Measurements from ENCODE around the gene ABCC6.
"Not testable (repeated sequence)": the region's sequence is repeated elsewhere in the genome, so short reads cannot be mapped to it uniquely, and the experiment has no call there.

Gene ABCC6

GRCh38 chr16:16107839-16108238 is 115.5 kb downstream of the ABCC6 start:
- no peak for DNase-seq

- no peak for DNase-seq
Measured at GRCh38 chr16:16106466-16106865, 116.8 kb downstream of the ABCC6 start.

GRCh38 chr16:16105646-16106045 is 117.6 kb downstream of the ABCC6 start:
- DNase-seq = no peak

GRCh38 chr16:16104804-16105141 is 118.5 kb downstream of the ABCC6 start:
- DNase-seq = not testable (repeated sequence)

GRCh38 chr16:16104132-16104803 is 119.0 kb downstream of the ABCC6 start:
- not testable (repeated sequence) for DNase-seq

GRCh38 chr16:16102738-16103137 is 120.6 kb downstream of the ABCC6 start:
- no peak for DNase-seq

- no peak for DNase-seq
Measured at GRCh38 chr16:16101585-16101984, 121.7 kb downstream of the ABCC6 start.

- DNase-seq = no peak
Measured at GRCh38 chr16:16100631-16101030, 122.7 kb downstream of the ABCC6 start.

GRCh38 chr16:16099320-16099719 is 124.0 kb downstream of the ABCC6 start:
- DNase-seq = no peak

Data from T1000 (cell line).